Stimulated activated CD4-positive, alpha-beta T cell treated with anti-CD3 and anti-CD28 coated beads, TNF-alpha, amount 100 ng/mL, for 48 hours (primary cell): ENCODE measurements around the gene STON2.
"Not testable (repeated sequence)": the region's sequence is repeated elsewhere in the genome, so short reads cannot be mapped to it uniquely, and the experiment has no call there.

Experiments
- DNase-seq, 3 donors: peaks; one replicate each; pipeline ENCODE4 v3.0.0-alpha.2; 2020; ENCODE audit warnings: low read depth in 3 of 3

Gene STON2

GRCh38 chr14:81269100-81269978 is 130.8 kb downstream of the STON2 start:
- peak in 1 of 3 donors; percentile 4 for DNase-seq

GRCh38 chr14:81268016-81268416 is 132.1 kb downstream of the STON2 start:
- DNase-seq = no peak

DNA sequence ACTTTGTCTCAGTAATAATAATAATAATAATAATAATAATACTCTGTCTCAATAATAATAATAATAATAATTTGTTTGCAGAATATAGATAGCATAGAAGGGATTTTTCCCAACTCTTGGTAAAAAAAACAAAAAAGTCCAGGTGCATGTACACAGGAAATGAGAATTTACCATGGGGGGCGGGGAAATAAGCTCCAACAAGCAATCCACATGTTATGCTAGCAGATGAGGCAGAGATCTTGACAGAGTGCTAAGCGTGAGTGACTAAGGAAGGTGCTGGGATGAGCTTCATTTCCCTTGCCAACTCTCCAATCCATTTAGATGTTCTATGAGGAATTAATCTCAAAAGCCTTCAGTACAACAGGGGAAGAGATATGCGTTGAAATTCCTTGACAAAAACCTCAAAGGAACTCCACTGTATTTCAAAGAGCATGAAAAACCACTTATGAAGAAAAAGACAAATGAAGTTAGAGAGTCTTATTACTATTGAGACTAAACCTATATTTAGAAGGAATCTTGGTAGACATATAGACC is 134.4 kb downstream of the STON2 start:
- no peak for DNase-seq

DNA sequence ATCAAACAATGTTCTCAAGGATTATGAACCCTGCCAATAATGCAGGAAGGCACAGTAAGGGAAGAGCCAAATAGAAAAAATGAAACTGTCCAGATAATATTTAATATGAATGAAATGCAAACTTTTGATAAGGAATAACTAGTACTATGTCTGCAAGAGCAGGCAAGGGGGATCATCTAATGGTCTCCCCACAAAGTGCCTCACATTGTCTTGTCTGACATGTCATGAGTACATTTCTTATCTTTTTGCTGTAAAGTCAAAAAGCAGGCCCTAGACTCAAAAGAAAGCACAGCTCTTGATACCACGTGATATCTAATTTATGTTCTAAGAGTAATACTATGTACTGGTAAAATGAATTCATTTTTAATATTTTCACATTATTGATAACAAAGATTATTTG is 135.5 kb downstream of the STON2 start:
- no peak for DNase-seq

DNA sequence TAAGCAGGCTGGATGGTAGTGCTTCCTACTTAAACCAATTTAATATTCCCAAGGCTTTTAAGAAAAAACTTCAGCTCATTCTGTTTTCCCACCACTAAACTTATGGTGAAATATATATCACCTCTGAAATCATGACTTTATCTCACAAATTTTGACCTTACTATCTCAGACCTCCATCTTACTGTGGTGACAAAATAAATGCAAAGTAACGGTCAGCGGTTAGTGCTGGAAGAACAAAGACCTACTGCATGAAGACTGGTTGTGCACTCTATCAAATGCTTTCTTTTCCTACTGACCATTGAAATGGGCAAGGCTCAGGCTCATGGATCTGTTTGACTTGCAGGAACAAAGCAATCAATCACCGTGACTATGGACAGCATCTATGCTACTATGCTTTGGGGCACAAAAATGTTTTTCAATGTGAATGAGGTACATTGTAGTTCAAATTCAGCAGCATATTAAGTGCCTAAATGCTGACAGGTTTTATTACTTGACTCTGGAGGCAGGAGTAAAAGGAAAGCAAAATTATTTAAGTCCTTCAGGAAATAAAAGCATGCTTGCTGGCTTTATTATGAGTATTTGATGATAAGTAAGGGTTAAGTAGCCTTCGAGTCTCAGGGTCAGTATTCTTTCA is 136.2 kb downstream of the STON2 start:
- DNase-seq = no peak

DNA sequence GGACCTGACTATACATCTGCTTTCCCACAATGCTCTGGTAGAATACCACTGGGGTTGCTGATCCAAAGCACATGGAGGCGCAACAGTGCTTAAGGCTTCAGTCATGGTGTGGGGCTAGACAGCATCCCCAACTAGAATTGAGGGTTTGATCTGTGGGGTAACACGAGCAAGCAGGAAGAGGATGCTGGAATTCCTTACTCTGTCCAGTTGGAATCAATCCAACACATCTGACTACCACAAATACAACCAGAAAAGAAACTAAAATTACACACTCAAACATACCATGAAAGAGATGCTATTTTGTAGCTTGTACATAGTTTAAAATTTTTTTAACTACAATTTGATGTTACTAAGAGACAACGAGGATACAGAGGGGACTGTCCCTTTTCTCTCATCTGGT is 138.9 kb downstream of the STON2 start:
- DNase-seq = no peak

DNA sequence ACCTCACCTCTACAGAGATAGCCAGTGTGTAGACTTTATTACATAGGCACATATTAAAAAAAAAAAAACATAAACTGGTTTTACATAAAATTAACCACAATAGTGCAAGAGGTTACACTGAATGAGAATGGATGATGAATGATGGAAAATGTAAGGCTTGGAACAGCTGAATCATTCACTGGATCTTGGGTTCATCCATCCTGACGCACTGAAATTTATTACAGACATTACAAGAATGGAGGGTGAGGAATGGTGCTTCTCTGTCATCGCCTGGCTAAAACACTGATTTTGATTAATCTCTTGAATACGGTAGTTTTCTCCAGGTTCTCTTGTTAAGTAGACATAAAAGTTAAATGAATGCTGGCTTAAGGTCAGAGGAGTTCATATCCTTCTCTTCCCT is 139.4 kb downstream of the STON2 start:
- DNase-seq = no peak

- no peak for DNase-seq
Observed at GRCh38 chr14:81256289-81256960, 143.7 kb downstream of the STON2 start.

GRCh38 chr14:81252278-81252677 is 147.8 kb downstream of the STON2 start:
- no peak for DNase-seq

- DNase-seq = no peak
Observed at GRCh38 chr14:81247271-81247766, 152.8 kb downstream of the STON2 start.

DNA sequence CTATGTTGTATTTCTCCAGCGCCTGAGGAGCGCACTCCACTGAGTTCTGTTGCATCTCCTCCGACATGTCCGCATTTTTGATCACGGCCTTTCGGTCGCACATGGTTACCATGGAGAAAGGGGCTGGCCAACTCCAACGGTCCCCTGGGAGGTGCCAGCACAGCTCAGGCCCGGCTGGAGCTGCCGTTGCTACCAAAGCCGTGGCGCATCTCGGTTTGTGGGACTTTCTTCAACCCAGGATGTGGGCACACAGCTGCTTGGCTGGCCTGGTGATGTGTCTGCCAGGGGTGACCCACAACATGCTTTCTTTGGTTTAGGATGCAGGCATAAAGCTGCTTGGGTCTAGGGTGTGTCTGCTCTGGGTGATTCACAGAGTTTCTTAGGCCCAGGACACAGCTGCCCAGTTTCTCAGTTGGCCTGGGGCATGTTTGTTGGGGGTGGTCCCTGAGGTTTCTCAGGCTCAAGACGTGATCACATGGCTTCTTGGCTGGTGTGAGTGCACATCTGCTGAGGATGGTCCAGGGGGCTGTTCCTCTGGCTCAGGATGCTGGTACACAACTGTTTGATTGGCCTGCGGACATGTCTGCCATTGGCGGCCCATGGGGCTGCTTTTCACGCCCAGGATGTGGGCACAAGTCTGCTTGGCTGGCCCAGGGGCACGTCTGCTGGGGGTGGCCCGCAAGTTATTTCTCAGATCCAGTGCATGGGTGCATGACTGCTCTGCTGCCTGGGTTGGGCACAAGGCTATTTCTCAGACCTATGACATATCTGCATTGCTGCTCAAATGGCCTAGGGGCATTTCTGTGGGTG is 153.5 kb downstream of the STON2 start:
- DNase-seq = no peak

DNA sequence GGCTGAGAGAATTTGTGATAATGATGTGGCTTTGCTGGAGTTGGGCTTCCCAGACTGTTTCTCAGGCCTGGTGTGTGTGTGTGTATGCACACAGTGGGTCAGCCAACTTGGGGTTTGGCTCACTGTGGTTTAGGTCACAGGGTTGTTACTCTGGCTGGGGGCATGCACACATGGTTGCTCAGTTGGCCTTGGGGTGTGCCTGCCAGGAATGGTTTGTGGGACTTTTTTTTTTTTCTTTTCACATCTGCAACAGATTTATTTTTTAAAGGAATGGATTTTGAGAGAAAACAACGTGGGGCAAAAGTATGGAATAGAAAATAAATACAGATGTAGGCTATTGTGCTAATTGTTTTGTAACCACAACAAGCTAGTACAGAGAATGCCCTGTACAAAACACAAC is 154.4 kb downstream of the STON2 start:
- no peak for DNase-seq

DNA sequence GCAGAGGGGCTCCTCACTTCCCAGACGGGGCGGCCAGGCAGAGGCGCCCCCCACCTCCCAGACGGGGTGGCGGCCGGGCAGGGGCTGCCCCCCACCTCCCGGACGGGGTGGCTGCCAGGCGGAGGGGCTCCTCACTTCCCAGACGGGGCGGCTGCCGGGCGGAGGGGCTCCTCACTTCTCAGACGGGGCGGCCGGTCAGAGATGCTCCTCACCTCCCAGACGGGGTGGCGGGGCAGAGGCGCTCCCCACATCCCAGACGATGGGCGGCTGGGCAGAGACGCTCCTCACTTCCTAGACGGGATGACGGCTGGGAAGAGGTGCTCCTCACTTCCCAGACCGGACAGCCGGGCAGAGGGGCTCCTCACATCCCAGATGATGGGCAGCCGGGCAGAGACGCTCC is 155.7 kb downstream of the STON2 start:
- not testable (repeated sequence) for DNase-seq

DNA sequence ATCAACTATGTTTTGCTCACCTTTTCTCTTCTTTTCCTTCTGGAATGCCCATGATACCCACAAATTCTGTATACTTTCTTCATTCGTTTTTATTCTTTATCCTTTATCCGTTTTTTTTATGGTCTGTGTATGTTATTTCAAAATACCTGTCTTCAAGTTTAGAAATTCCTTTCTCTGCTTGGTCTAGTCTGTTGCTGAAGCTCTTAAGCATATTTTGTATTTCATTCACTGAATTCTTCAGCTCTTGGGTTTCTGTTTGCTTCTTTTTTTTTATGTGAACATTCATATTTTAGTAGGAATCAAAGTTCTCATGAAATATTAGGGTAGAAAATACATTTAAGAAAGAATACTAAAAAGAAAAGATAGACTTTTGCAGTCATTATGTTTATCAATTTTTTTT is 156.6 kb downstream of the STON2 start:
- no peak for DNase-seq

DNA sequence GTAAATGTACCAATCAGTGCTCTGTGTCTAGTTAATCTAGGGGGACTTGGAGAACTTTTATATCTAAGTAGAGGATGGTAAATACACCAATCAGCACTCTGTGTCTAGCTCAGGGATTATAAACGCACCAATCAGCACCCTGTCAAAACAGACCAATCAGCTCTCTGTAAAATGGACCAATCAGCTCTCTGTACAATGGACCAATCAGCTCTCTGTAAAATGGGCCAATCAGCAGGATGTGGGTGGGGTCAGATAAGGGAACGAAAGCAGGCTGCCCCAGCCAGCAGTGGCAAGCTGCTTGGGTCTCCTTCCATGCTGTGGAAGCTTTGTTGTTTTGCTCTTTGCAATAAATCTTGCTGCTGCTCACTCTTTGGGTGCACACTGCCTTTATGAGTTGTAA is 163.3 kb downstream of the STON2 start:
- not testable (repeated sequence) for DNase-seq

DNA sequence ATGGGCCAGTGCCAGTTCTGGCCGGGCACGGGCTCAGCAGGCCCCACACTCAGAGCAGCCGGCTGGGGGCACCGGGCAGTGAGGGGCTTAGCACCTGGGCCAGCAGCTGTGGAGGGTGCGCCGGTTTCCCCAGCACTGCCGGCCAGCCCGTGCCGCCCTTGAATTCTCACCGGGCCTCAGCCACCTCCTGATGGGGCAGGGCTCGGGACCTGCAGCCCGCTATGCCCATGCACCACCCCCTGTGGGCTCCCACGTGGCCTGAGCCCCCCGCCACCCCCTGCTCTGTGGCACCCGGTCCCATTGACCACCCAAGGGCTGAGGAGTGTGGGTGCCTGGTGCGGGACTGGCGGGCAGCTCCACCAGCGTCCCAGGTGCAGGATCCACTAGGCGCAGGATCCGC is 164.0 kb downstream of the STON2 start:
- no peak for DNase-seq

DNA sequence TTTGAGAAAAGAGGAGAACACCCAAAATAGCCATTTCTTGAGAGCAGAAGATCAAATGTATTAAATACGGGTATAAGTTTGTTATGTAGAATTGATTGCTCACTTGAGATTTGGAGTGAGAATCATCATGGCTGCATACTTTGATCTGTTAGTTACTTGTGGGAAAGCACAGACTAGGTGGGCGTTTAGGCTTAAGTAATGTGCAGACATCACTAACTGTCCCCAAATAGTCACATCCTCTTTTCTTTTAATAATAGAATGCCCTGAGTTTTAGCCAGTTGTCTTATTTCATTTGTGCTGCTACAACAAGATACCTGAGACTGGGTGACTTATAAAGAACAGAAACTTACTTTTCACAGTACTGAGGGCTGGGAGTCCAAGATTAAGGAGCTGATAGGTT is 165.0 kb downstream of the STON2 start:
- no peak for DNase-seq

DNA sequence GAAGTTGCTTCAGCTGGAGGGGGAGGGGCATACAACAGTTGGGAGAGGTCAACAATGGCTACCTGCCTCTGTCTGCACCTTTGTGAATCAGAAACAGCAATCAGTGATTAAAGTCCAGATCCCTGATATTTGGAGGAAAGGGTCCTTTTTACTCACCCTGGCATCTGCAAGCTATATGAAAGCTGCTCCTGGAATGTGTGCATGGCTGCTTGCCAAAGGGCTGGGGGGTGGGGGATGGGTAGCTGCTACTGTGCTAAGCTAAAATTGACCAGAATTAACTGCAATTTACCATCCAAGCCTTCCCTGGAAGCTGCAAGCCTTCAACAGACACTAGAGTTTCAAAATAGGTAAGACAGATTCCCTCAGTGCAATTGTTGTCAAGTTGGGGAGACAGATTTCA is 165.8 kb downstream of the STON2 start:
- DNase-seq = no peak

- no peak for DNase-seq
Observed at GRCh38 chr14:81233615-81234014, 166.5 kb downstream of the STON2 start.

DNA sequence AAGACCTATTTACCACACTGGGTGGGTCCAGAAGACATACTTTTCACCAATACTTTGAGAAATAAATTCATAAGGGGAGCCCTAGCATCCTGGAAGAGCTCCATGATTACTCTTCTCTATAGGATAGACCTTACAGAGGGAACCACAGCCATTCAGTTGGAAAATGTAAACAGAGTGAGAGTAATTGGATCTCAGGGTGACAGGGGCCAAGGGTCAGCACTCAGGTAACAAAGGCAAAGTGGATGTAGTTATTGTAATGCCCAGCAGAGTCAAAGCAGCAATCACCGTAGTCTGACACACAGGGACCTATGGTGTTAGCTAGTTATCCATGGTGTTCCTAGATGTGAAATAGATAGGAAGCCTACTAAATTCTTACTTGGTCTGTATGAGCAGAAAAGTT is 168.6 kb downstream of the STON2 start:
- DNase-seq = no peak

- no peak for DNase-seq
Observed at GRCh38 chr14:81224222-81224621, 175.9 kb downstream of the STON2 start.
